ENCODE measurements around the gene BTK.

Gene BTK

GRCh38 chrX:101386542-101386885 is 523 bp upstream of the BTK start:
- no peak overlapping the region for H3K4me3 ChIP-seq (ENCODE audit: control insufficient read depth, low read depth, low read length)
- DNase-seq (ENCODE audit: low read depth): no peak
- TF ChIP-seq, protein P1, sequence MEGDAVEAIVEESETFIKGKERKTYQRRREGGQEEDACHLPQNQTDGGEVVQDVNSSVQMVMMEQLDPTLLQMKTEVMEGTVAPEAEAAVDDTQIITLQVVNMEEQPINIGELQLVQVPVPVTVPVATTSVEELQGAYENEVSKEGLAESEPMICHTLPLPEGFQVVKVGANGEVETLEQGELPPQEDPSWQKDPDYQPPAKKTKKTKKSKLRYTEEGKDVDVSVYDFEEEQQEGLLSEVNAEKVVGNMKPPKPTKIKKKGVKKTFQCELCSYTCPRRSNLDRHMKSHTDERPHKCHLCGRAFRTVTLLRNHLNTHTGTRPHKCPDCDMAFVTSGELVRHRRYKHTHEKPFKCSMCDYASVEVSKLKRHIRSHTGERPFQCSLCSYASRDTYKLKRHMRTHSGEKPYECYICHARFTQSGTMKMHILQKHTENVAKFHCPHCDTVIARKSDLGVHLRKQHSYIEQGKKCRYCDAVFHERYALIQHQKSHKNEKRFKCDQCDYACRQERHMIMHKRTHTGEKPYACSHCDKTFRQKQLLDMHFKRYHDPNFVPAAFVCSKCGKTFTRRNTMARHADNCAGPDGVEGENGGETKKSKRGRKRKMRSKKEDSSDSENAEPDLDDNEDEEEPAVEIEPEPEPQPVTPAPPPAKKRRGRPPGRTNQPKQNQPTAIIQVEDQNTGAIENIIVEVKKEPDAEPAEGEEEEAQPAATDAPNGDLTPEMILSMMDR (IDR thresholded peaks at IDR 0.05; ENCODE audit: control insufficient read depth, insufficient read depth, low read depth, low read length, missing control alignments): no peak

- H3K4me3 ChIP-seq (ENCODE audit: control insufficient read depth, low read depth, low read length): no peak overlapping the region
- DNase-seq (ENCODE audit: low read depth): no peak
- TF ChIP-seq, protein P1 (IDR thresholded peaks at IDR 0.05; ENCODE audit: control insufficient read depth, insufficient read depth, low read depth, low read length, missing control alignments): no peak
These were observed 836 bp downstream of the BTK start for GRCh38 chrX:101385026-101385684.

DNA sequence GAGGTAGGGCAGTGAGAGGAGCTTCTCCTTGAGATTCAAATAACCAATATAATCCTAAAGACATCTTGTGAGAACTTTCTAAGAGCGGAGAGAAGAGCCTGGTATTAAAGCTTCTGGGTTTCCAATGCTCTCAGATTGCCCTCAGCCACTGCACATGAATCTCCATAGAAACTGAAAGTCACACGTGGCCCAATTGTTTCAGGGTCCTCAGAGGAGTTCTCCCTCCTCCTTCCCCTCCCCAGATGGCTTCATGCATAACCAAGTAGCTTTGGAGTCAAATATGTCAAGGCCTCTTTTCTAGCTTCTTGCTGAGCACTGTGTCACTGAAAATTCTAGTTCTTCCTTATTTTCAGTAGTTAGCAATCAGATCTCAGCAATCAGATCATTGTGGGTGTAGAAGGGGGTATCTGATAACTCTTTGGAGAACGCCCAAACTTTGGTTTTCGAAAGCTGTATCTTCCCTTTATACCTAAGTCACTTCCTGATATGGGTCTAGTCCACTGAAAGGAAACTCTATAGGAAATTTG is 2.2 kb downstream of the BTK start:
- no peak for DNase-seq (ENCODE audit: low read depth)
- TF ChIP-seq, protein P1 (IDR thresholded peaks at IDR 0.05; ENCODE audit: control insufficient read depth, insufficient read depth, low read depth, low read length, missing control alignments): no peak
- no peak overlapping the region for H3K4me3 ChIP-seq (ENCODE audit: control insufficient read depth, low read depth, low read length)

DNA sequence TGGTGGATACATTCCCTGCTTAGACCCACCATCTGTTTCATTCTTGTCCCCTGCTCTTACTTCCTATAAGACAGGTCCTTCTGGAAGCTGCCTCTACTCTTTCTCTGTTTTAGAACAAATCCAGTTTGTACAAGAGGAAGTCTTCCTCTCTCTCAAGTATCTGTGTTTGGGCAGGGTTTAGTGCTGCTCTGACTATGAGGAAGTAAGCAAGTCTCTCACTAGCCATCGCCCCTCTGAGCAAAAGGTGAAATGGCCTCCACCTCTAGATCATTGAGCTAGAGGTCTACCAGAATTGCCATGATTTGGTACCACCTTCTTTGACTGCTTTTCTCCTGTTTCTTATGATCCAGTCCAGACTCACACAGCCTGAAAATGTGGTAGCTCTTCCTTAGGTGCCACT is 8.4 kb downstream of the BTK start:
- no peak overlapping the region for H3K4me3 ChIP-seq (ENCODE audit: control insufficient read depth, low read depth, low read length)
- TF ChIP-seq, protein P1 (IDR thresholded peaks at IDR 0.05; ENCODE audit: control insufficient read depth, insufficient read depth, low read depth, low read length, missing control alignments): no peak
- DNase-seq (ENCODE audit: low read depth): no peak

- H3K4me3 ChIP-seq (ENCODE audit: control insufficient read depth, low read depth, low read length): no peak overlapping the region
- TF ChIP-seq, protein P1 (IDR thresholded peaks at IDR 0.05; ENCODE audit: control insufficient read depth, insufficient read depth, low read depth, low read length, missing control alignments): no peak
- no peak for DNase-seq (ENCODE audit: low read depth)
These were observed 15.0 kb downstream of the BTK start for GRCh38 chrX:101370888-101371504.

- DNase-seq (ENCODE audit: low read depth): no peak
- TF ChIP-seq, protein P1 (IDR thresholded peaks at IDR 0.05; ENCODE audit: control insufficient read depth, insufficient read depth, low read depth, low read length, missing control alignments): no peak
- H3K4me3 ChIP-seq (ENCODE audit: control insufficient read depth, low read depth, low read length): no peak overlapping the region
These were observed 16.3 kb downstream of the BTK start for GRCh38 chrX:101369687-101370086.

All from AG09309 (cell line).